Upper lobe of right lung (tissue), 1 donor: ENCODE data around the gene SFMBT2. TPM values are rescaled to one million over a fixed set of nuclear protein-coding genes. Genes with fewer than 3 reads are reported as not detected.
A peak's percentile ranks its signal among the peaks of the same experiment; 100 is the strongest.

ENCODE experiments used
- ATAC-seq: fragments of 200-7000 bp; cut with Tn5 transposase; one replicate; pipeline ENCODE4 v1.9.1; 2020; ENCODE audit warnings: mild to moderate bottlenecking, moderate library complexity
- DNase-seq: peaks from one replicate; pipeline ENCODE4 v3.0.0-alpha.2; 2020
- H3K27ac ChIP-seq: fragments of 200-600 bp; one replicate; pipeline ENCODE4 v1.8.0; 2022
- H3K27me3 ChIP-seq: fragments of 200-600 bp; one replicate; pipeline ENCODE4 v1.8.0; 2022; ENCODE audit warnings: mild to moderate bottlenecking
- H3K36me3 ChIP-seq: fragments of 200-600 bp; one replicate; pipeline ENCODE4 v1.8.0; 2022
- H3K4me1 ChIP-seq: fragments of 200-600 bp; one replicate; pipeline ENCODE4 v1.8.0; 2022
- H3K4me3 ChIP-seq: fragments of 200-600 bp; one replicate; pipeline ENCODE4 v1.8.0; 2022; ENCODE audit warnings: mild to moderate bottlenecking
- H3K9me3 ChIP-seq: fragments of 200-600 bp; one replicate; pipeline ENCODE4 v1.8.0; 2022
- CTCF ChIP-seq: fragments of 200-600 bp; IDR thresholded peaks from one replicate; pipeline ENCODE4 v1.8.0; 2022; ENCODE audit warnings: antibody characterized with exemption
- intact Hi-C: fragments of 100-400 bp; cut with DNase I; formaldehyde crosslinking; loops from one replicate; pipeline ENCODE4 v1.11.0; 2022
- total RNA-seq: library from RNA; stranded (reverse); fragmentation: NEBNext Ultra II Directional; extraction: Animal tissue kit (Norgen Biotek cat#: 25700); gene quantifications from one replicate; pipeline ENCODE4 v1.2.1, GENCODE V29; 2021
- donor health status: DM: no; HTN: yes; CAD: no; lungs with severe emphysema.

SFMBT2 gene
- total RNA-seq, 1 donor from 2014 or later: 16.1 TPM

GRCh38 chr10:7337431-7338171 is 73.2 kb downstream of the SFMBT2 start:
- DNase-seq: no peak
- no peak for TF ChIP-seq CTCF
- H3K27ac ChIP-seq: no peak overlapping the region
- peak; percentile 78 for ATAC-seq
- H3K4me3 ChIP-seq: no peak overlapping the region
- intact Hi-C loops: no loop called here
- no peaks in the 10 kb centered on the region for H3K36me3 ChIP-seq
- no peaks in the 10 kb centered on the region for H3K27me3 ChIP-seq
- H3K4me1 ChIP-seq: no peaks in the 10 kb centered on the region
- H3K9me3 ChIP-seq: no peaks in the 10 kb centered on the region

- Histone ChIP-seq H3K4me1 (no peaks in the 10 kb centered on the region), H3K27ac (no peak overlapping the region), H3K4me3 (no peak overlapping the region), H3K27me3 (no peaks in the 10 kb centered on the region), H3K9me3 (no peaks in the 10 kb centered on the region), H3K36me3 (no peaks in the 10 kb centered on the region)
- intact Hi-C loops: no loop called here
- TF ChIP-seq CTCF: no peak
- DNase-seq (no peak), ATAC-seq (no peak)
Measured at GRCh38 chr10:7335977-7336376, 74.9 kb downstream of the SFMBT2 start.

GRCh38 chr10:7334642-7334964 is 76.2 kb downstream of the SFMBT2 start:
- no peaks in the 10 kb centered on the region for H3K36me3 ChIP-seq
- DNase-seq: no peak
- H3K4me3 ChIP-seq: no peak overlapping the region
- H3K27ac ChIP-seq: no peak overlapping the region
- ATAC-seq: no peak
- TF ChIP-seq CTCF: no peak
- no peaks in the 10 kb centered on the region for H3K9me3 ChIP-seq
- H3K4me1 ChIP-seq: no peaks in the 10 kb centered on the region
- H3K27me3 ChIP-seq: no peaks in the 10 kb centered on the region
- intact Hi-C loops: no loop called here

- no peaks in the 10 kb centered on the region for H3K9me3 ChIP-seq
- DNase-seq (no peak), ATAC-seq (peak; percentile 12)
- no peak overlapping the region for H3K4me3 ChIP-seq
- no peak for TF ChIP-seq CTCF
- no peaks in the 10 kb centered on the region for H3K27me3 ChIP-seq
- H3K4me1 ChIP-seq: no peaks in the 10 kb centered on the region
- intact Hi-C loops: no loop called here
- H3K36me3 ChIP-seq: no peaks in the 10 kb centered on the region
- H3K27ac ChIP-seq: no peak overlapping the region
Measured at GRCh38 chr10:7333961-7334641, 76.7 kb downstream of the SFMBT2 start.

GRCh38 chr10:7329219-7329618 is 81.6 kb downstream of the SFMBT2 start:
- Histone ChIP-seq H3K4me3 (no peak overlapping the region), H3K27me3 (no peaks in the 10 kb centered on the region), H3K27ac (no peak overlapping the region), H3K9me3 (peaks cover 16% of the 10 kb centered on the region), H3K4me1 (no peaks in the 10 kb centered on the region), H3K36me3 (no peaks in the 10 kb centered on the region)
- TF ChIP-seq CTCF: no peak
- intact Hi-C loops: no loop called here
- no peak for DNase-seq
- no peak for ATAC-seq
